Fibroblast of villous mesenchyme (primary cell): ENCODE measurements around the gene RP2. TPM values are rescaled to one million over a fixed set of nuclear protein-coding genes. Genes with fewer than 3 reads are reported as not detected.
A peak's percentile ranks its signal among the peaks of the same experiment; 100 is the strongest.

ENCODE experiments used
- DNase-seq: peaks from one replicate; pipeline ENCODE4 v3.0.0-alpha.2; 2010; ENCODE audit warnings: low read depth
- H3K4me3 ChIP-seq: 2 replicates; pipeline ENCODE4 v1.5.1; 2011; ENCODE audit warnings: low read depth, mild to moderate bottlenecking, low read length
- CTCF ChIP-seq: IDR thresholded peaks from 2 replicates; pipeline ENCODE4 v1.5.1; 2012; ENCODE audit warnings: low read depth, mild to moderate bottlenecking, low read length; ENCODE audit not compliant: insufficient read depth
- total RNA-seq: library from RNA; depleted of rRNA; stranded (reverse); fragments of >200 nt; gene quantifications from 2 replicates; pipeline ENCODE4 v1.2.3, GENCODE V29; 2012

The RP2 gene
- total RNA-seq, 1 donor: 38.4 TPM

GRCh38 chrX:46898207-46898606 lies 61.4 kb downstream of the RP2 start:
- H3K4me3 ChIP-seq: no peak overlapping the region
- no peak for TF ChIP-seq CTCF
- no peak for DNase-seq

- H3K4me3 ChIP-seq: peak overlapping the region; percentile 64
- TF ChIP-seq CTCF: peak; percentile 59
- DNase-seq: peak; percentile 74
Observed at GRCh38 chrX:46903458-46904242, 66.8 kb downstream of the RP2 start.

- no peak overlapping the region for H3K4me3 ChIP-seq
- DNase-seq: no peak
- no peak for TF ChIP-seq CTCF
Observed at GRCh38 chrX:46904626-46905025, 67.8 kb downstream of the RP2 start.

- DNase-seq: no peak
- no peak overlapping the region for H3K4me3 ChIP-seq
- no peak for TF ChIP-seq CTCF
Observed at GRCh38 chrX:46910415-46910814, 73.6 kb downstream of the RP2 start.

- TF ChIP-seq CTCF: no peak
- peak within 1 kb of the TSS; percentile 68 for H3K4me3 ChIP-seq
- peak; percentile 69 for DNase-seq
Observed at GRCh38 chrX:46912098-46912602, 75.3 kb downstream of the RP2 start, which contains the start of gene JADE3. JADE3 (plus strand) TSS chrX:46912421; CDS start chrX:46984895, 72,474 bp downstream.

- peak overlapping the region; percentile 68 for H3K4me3 ChIP-seq
- DNase-seq: peak; percentile 27
- peak; percentile 58 for TF ChIP-seq CTCF
Observed at GRCh38 chrX:46912603-46913491, 76.0 kb downstream of the RP2 start.
